ENCODE results near the gene DHTKD1. TPM values are rescaled to one million over a fixed set of nuclear protein-coding genes. Genes with fewer than 3 reads are reported as not detected.

DHTKD1 gene
- total RNA-seq, result 26.7 and 28.7 TPM in 2 replicates

GRCh38 chr10:12068449-12069269 lies at the start of gene DHTKD1:
DHTKD1 (plus strand) TSS chr10:12068954; CDS start chr10:12069034, 80 bp downstream.

GRCh38 chr10:12042797-12043651 lies 25.7 kb upstream of the DHTKD1 start, which contains the start of gene UPF2:
UPF2 (minus strand) TSS chr10:12042809; CDS start chr10:12035423, 7,386 bp downstream.

GRCh38 chr10:12129222-12130111 lies 60.7 kb downstream of the DHTKD1 start, which contains the start of gene SEC61A2:
SEC61A2 (plus strand) TSS chr10:12129677; CDS start chr10:12129788, 111 bp downstream.

Other genes starting within 250 kb of the DHTKD1 start
- 0.44 and 1.6 TPM in 2 replicates for gene PROSER2, start 245.6 kb upstream of the DHTKD1 start, total RNA-seq
- 25.1 and 25.7 TPM in 2 replicates for gene UPF2, start 26.1 kb upstream of the DHTKD1 start, total RNA-seq
- 11.5 and 17.9 TPM in 2 replicates for gene SEC61A2, start 60.7 kb downstream of the DHTKD1 start, total RNA-seq
- gene NUDT5, start 126.9 kb downstream of the DHTKD1 start, total RNA-seq, result 76.7 and 80.0 TPM in 2 replicates
- 99.3 and 175 TPM in 2 replicates for gene CDC123, start 127.2 kb downstream of the DHTKD1 start, total RNA-seq